ENCODE data around the gene PPP4R3B. TPM values are rescaled to one million over a fixed set of nuclear protein-coding genes. Genes with fewer than 3 reads are reported as not detected.

PPP4R3B gene
- polyA plus RNA-seq, 1 donor (not counting 4 experiments of a cell fraction or from before 2014, with no cell fraction given), result 30.1 TPM

DNA sequence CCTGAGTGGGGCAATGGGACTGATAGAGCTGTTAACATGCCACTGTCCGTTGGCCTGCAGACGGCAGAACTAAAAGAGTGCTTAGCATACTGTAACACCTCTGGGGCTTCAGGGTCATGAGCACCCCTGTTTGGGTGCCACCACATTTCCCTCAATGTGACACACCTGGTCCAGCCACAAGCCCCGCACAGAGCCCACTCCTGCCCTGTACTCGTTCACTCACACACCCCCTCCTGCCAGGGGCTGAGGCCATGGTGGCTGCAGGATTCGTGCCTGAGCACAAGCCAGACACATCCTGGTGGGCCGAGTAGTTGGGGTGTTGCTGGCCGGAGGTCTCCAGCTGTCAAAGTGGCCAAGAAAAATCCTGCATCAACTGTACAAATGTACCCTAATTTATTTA, 4.4 kb upstream of the PPP4R3B start:
- dilution Hi-C loops (cut with MboI; ENCODE audit: extremely low pct_ligation_motif_present, low sequenced_read_pairs), result no loop called here

DNA sequence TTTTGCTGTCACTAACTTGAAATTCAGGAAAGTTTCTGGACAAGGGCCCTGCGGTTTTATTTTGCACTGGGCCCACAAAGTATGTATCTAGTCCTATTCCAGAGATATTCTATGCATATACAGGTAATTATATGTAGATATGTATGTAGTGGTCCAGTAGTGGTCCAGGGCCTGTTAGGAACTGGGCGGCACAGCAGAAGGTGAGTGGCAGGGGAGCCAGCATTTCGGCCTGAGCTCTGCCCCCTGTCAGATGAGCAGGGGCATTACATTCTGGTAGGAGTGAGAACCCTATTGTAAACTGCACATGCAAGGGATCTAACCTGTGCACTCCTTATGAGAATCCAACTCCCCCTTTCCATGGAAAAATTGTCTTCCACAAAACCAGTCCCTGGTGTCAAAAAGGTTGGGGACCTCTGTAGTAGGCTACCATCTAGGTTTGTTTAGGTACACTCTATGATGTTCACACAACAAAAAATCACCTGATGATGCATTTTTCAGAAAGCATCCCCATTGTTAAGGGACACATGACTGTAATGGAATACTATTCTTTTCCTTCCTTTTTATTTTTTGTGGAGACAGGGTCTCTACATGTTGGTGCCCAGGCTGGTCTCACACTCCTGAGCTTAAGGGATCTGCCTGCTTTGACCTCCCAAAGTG, 2.8 kb upstream of the PPP4R3B start:
- dilution Hi-C loops (cut with MboI; ENCODE audit: extremely low pct_ligation_motif_present, low sequenced_read_pairs), result no loop called here
- Histone ChIP-seq H3K27me3 (ENCODE audit: control insufficient read depth, extremely low read depth, insufficient read depth, low read length) (no peaks in the 10 kb centered on the region), H3K27ac (ENCODE audit: control insufficient read depth, insufficient read depth, low read length) (no peak overlapping the region), H4K20me1 (ENCODE audit: control insufficient read depth, extremely low read depth, insufficient read depth, low read length) (no peaks in the 10 kb centered on the region), H3K36me3 (ENCODE audit: control insufficient read depth in 2 of 2, extremely low read depth in 1 of 2, insufficient read depth in 2 of 2, low read length in 2 of 2) (peaks cover 0 to 2% of the 10 kb centered on the region in 2 experiments), H3K4me2 (ENCODE audit: control insufficient read depth, extremely low read depth, insufficient read depth, low read depth, low read length) (peak overlapping the region; percentile 6), H2AFZ (ENCODE audit: control insufficient read depth, low read length) (no peak overlapping the region), H3K9me1 (ENCODE audit: control insufficient read depth, extremely low read depth, insufficient read depth, low read length) (peaks cover 3% of the 10 kb centered on the region), H3K79me2 (ENCODE audit: control insufficient read depth, insufficient read depth, low read length) (peaks cover 68% of the 10 kb centered on the region), H3K9ac (ENCODE audit: control insufficient read depth, extremely low read depth, insufficient read depth, low read length) (no peak overlapping the region), H3K9me3 (ENCODE audit: control insufficient read depth, low read depth, low read length) (no peaks in the 10 kb centered on the region), H3K4me1 (ENCODE audit: control insufficient read depth, extremely low read depth, insufficient read depth, low read length) (peaks cover 13% of the 10 kb centered on the region), H3K4me3 (ENCODE audit: control insufficient read depth in 2 of 3, extremely low read depth in 1 of 3, insufficient read depth in 2 of 3, low read depth in 1 of 3, low read length in 3 of 3) (no peak overlapping the region)
- FAIRE-seq, result no peak
- no peak for TF ChIP-seq EZH2 (IDR thresholded peaks at IDR 0.05; ENCODE audit: low read length)
- TF ChIP-seq, protein P1, sequence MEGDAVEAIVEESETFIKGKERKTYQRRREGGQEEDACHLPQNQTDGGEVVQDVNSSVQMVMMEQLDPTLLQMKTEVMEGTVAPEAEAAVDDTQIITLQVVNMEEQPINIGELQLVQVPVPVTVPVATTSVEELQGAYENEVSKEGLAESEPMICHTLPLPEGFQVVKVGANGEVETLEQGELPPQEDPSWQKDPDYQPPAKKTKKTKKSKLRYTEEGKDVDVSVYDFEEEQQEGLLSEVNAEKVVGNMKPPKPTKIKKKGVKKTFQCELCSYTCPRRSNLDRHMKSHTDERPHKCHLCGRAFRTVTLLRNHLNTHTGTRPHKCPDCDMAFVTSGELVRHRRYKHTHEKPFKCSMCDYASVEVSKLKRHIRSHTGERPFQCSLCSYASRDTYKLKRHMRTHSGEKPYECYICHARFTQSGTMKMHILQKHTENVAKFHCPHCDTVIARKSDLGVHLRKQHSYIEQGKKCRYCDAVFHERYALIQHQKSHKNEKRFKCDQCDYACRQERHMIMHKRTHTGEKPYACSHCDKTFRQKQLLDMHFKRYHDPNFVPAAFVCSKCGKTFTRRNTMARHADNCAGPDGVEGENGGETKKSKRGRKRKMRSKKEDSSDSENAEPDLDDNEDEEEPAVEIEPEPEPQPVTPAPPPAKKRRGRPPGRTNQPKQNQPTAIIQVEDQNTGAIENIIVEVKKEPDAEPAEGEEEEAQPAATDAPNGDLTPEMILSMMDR (optimal IDR thresholded peaks at IDR 0.05 in 1 of 3, IDR thresholded peaks at IDR 0.05 in 1 of 3, conservative IDR thresholded peaks at IDR 0.05 in 1 of 3; ENCODE audit: extremely low read depth in 1 of 3, insufficient read depth in 2 of 3, low read length in 3 of 3), result peak; percentile 47 to 63 (median 58)
- no peak for DNase-seq (ENCODE audit: low read depth, low spot score)

More for the DNA sequence above, 4.4 kb upstream of the PPP4R3B start:
- TF ChIP-seq EZH2 (IDR thresholded peaks at IDR 0.05; ENCODE audit: low read length), result no peak
- TF ChIP-seq, protein P1 (optimal IDR thresholded peaks at IDR 0.05 in 1 of 3, IDR thresholded peaks at IDR 0.05 in 1 of 3, conservative IDR thresholded peaks at IDR 0.05 in 1 of 3; ENCODE audit: extremely low read depth in 1 of 3, insufficient read depth in 2 of 3, low read length in 3 of 3), result no peak
- Histone ChIP-seq H2AFZ (ENCODE audit: control insufficient read depth, low read length) (no peak overlapping the region), H3K27me3 (ENCODE audit: control insufficient read depth, extremely low read depth, insufficient read depth, low read length) (no peaks in the 10 kb centered on the region), H3K4me3 (ENCODE audit: control insufficient read depth in 2 of 3, extremely low read depth in 1 of 3, insufficient read depth in 2 of 3, low read depth in 1 of 3, low read length in 3 of 3) (no peak overlapping the region), H3K36me3 (ENCODE audit: control insufficient read depth in 2 of 2, extremely low read depth in 1 of 2, insufficient read depth in 2 of 2, low read length in 2 of 2) (peaks cover 2 to 4% of the 10 kb centered on the region in 2 experiments), H3K79me2 (ENCODE audit: control insufficient read depth, insufficient read depth, low read length) (peaks cover 53% of the 10 kb centered on the region), H4K20me1 (ENCODE audit: control insufficient read depth, extremely low read depth, insufficient read depth, low read length) (no peaks in the 10 kb centered on the region), H3K9me1 (ENCODE audit: control insufficient read depth, extremely low read depth, insufficient read depth, low read length) (peaks cover 3% of the 10 kb centered on the region), H3K4me1 (ENCODE audit: control insufficient read depth, extremely low read depth, insufficient read depth, low read length) (peaks cover 16% of the 10 kb centered on the region), H3K9me3 (ENCODE audit: control insufficient read depth, low read depth, low read length) (no peaks in the 10 kb centered on the region), H3K9ac (ENCODE audit: control insufficient read depth, extremely low read depth, insufficient read depth, low read length) (no peak overlapping the region), H3K27ac (ENCODE audit: control insufficient read depth, insufficient read depth, low read length) (no peak overlapping the region), H3K4me2 (ENCODE audit: control insufficient read depth, extremely low read depth, insufficient read depth, low read depth, low read length) (no peak overlapping the region)
- FAIRE-seq (no peak), DNase-seq (ENCODE audit: low read depth, low spot score) (no peak)
